KMS-11 (cell line): ENCODE results near the gene CASQ1.

Experiments
- H2AFZ ChIP-seq: fragments of 200-600 bp; sonication (generic); 2 replicates; pipeline ENCODE4 v1.6.1; 2016; ENCODE audit warnings: antibody characterized with exemption, mixed run types, low read depth
- H3K27ac ChIP-seq: fragments of 200-600 bp; sonication (generic); 2 replicates; pipeline ENCODE4 v1.6.1; 2016; ENCODE audit warnings: mild to moderate bottlenecking, mixed run types
- H3K27me3 ChIP-seq: fragments of 200-600 bp; sonication (generic); 2 replicates; pipeline ENCODE4 v1.6.1; 2017; ENCODE audit warnings: mild to moderate bottlenecking, low read depth, mixed run types, moderate library complexity; ENCODE audit not compliant: insufficient read depth
- H3K36me3 ChIP-seq: fragments of 200-600 bp; sonication (generic); 2 replicates; pipeline ENCODE4 v1.6.1; 2017; ENCODE audit warnings: mild to moderate bottlenecking, mixed run types; ENCODE audit not compliant: insufficient read depth
- H3K4me1 ChIP-seq: fragments of 200-600 bp; sonication (generic); 2 replicates; pipeline ENCODE4 v1.6.1; 2016; ENCODE audit warnings: mild to moderate bottlenecking, low read depth, mixed run types; ENCODE audit not compliant: poor library complexity, severe bottlenecking
- H3K4me2 ChIP-seq: fragments of 200-600 bp; sonication (generic); 2 replicates; pipeline ENCODE4 v1.7.0; 2016; ENCODE audit warnings: mild to moderate bottlenecking, mixed run types
- H3K4me3 ChIP-seq: fragments of 200-600 bp; sonication (generic); IDR thresholded peaks from 2 replicates; pipeline ENCODE4 v1.6.1; 2017; ENCODE audit warnings: low read depth, low read length, mixed read lengths; ENCODE audit not compliant: insufficient read depth
- H3K79me2 ChIP-seq: fragments of 200-600 bp; sonication (generic); 2 replicates; pipeline ENCODE4 v1.6.1; 2016; ENCODE audit warnings: low read depth, mixed run types; ENCODE audit not compliant: insufficient read depth
- H3K9ac ChIP-seq: fragments of 200-600 bp; sonication (generic); 2 replicates; pipeline ENCODE4 v1.6.1; 2016; ENCODE audit warnings: mild to moderate bottlenecking, mixed run types
- H4K20me1 ChIP-seq: fragments of 200-600 bp; sonication (generic); 2 replicates; pipeline ENCODE4 v1.6.1; 2016; ENCODE audit warnings: mild to moderate bottlenecking, mixed run types; ENCODE audit not compliant: insufficient read depth
- TF ChIP-seq, protein P1 (sequence below): fragments of 200-600 bp; sonication (generic); conservative IDR thresholded peaks from 2 replicates; pipeline ENCODE4 v1.6.1; 2017; ENCODE audit warnings: low read depth, mild to moderate bottlenecking, antibody characterized with exemption, low read length, moderate library complexity, mixed read lengths

Gene CASQ1

DNA sequence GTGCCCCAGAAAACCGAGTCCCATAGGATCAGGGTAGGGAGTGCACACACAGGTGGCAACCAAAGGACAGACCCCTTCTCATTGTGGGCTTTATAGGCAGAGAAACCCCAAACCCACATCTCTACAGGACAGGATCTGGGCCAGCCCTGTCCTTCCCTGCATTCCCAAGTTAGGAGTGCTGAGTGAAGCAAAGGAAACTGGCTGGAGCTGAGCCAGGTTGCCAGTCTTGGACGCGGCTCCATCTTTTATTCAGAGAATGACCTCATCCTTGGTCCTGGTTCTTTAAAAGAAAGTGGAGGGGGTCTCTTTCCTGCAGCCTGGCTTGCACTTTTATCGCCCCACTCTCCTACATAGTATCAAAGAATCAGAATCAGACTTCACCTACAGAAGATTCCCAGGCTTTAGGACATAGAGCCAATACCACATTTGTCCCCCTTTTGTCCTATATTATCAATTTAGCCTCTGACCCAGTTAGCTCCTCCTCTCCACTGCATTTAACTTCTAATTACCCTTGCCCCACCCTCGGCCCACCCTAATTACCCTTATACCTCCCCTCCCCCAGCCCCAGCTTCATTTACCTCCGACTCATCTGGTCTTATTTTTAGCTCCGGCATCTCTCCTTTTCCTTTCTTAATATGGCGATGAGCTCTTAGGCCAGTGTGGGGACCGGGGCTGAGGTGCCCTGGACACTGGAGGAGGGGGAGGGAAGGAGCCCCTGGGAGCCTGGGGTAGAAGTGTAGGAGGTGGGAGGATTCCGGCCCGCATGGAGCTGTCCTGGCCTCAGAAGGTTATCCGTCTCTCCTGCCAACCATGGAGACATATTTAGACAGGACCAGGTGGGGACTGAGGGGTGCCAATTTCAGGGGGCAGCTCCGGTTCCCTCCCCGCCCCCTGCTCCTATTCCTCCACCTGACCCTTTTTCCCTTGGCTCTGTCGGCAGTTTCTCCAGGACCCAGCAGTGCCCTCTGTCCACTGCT lies at the start of gene CASQ1:
TSS of gene CASQ1 (plus strand) at position 927 of the 977 bp plus-strand sequence. CDS start 177 bp downstream, outside the sequence.
- Histone ChIP-seq H3K27ac (no peak within 1 kb of the TSS), H3K4me2 (no peak within 1 kb of the TSS), H3K27me3 (no peaks in the 10 kb centered on the region), H2AFZ (no peak within 1 kb of the TSS), H3K36me3 (no peaks in the 10 kb centered on the region), H4K20me1 (no peaks in the 10 kb centered on the region), H3K4me1 (peaks cover 13% of the 10 kb centered on the region), H3K9ac (no peak within 1 kb of the TSS), H3K79me2 (no peaks in the 10 kb centered on the region), H3K4me3 (no peak within 1 kb of the TSS)
- TF ChIP-seq, protein P1, sequence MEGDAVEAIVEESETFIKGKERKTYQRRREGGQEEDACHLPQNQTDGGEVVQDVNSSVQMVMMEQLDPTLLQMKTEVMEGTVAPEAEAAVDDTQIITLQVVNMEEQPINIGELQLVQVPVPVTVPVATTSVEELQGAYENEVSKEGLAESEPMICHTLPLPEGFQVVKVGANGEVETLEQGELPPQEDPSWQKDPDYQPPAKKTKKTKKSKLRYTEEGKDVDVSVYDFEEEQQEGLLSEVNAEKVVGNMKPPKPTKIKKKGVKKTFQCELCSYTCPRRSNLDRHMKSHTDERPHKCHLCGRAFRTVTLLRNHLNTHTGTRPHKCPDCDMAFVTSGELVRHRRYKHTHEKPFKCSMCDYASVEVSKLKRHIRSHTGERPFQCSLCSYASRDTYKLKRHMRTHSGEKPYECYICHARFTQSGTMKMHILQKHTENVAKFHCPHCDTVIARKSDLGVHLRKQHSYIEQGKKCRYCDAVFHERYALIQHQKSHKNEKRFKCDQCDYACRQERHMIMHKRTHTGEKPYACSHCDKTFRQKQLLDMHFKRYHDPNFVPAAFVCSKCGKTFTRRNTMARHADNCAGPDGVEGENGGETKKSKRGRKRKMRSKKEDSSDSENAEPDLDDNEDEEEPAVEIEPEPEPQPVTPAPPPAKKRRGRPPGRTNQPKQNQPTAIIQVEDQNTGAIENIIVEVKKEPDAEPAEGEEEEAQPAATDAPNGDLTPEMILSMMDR: no peak

DNA sequence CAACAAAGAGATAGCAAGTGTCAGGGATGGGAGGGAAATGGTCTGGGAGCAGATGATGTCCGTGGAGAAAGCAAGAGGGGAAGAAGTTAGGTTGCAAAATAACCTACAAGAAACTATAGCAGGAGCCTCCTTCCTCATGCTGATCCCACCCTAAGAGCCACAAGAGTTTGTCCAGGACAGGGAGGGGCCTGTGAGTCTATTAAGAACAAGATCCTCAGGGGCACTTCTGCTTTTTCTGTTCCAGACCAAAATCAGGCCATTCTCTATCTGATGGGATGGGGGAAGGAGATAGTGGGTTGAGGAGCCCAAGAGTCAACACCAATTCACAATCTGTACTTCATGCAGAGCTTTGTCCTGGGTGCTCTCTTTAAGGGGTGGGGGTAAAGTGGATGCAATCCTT lies 46.7 kb upstream of the CASQ1 start:
- Histone ChIP-seq H4K20me1 (no peaks in the 10 kb centered on the region), H3K27ac (no peak overlapping the region), H3K79me2 (no peaks in the 10 kb centered on the region), H2AFZ (no peak overlapping the region), H3K4me3 (no peak overlapping the region), H3K4me2 (no peak overlapping the region), H3K4me1 (no peaks in the 10 kb centered on the region), H3K27me3 (no peaks in the 10 kb centered on the region), H3K36me3 (no peaks in the 10 kb centered on the region), H3K9ac (no peak overlapping the region)
- TF ChIP-seq, protein P1: no peak

DNA sequence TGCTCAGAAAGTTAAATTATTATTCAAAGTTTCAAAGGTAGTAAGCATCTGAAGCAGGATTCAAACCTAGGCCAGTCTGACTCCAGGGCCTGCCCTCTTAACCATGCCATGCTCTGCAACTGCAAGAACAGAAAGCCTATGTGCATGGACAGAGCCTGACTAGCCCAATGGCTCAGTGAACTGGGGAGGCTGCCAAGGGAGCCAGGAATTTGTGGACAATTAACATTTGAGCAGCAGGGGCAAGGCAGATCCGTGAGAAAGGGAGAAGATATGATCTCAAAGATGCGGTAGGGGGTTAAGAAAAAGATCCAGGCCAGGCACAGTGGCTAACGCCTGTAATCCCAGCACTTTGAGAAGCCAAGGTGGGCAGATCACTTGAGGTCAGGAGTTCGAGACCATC lies 45.5 kb upstream of the CASQ1 start:
- Histone ChIP-seq H3K4me1 (no peaks in the 10 kb centered on the region), H3K36me3 (no peaks in the 10 kb centered on the region), H3K27me3 (no peaks in the 10 kb centered on the region), H4K20me1 (no peaks in the 10 kb centered on the region), H2AFZ (no peak overlapping the region), H3K27ac (no peak overlapping the region), H3K4me3 (no peak overlapping the region), H3K79me2 (no peaks in the 10 kb centered on the region), H3K4me2 (no peak overlapping the region), H3K9ac (no peak overlapping the region)
- TF ChIP-seq, protein P1: no peak

DNA sequence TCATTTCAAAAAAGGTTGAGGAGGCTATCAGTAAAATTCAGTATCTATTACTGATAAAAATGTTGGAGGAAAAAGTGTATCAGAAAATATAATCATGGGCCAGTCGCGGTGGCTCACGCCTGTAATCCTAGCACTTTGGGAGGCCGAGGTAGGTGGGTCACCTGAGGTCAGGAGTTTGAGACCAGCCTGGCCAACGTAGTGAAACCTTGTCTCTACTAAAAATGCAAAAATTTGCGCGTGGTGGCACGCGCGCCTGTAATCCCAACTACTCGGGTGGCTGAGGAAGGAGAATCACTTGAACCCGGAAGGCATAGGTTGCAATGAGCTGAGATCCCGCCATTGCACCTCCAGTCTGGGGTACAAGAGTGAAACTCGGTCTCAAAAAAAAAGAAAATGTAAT lies 44.3 kb upstream of the CASQ1 start:
- Histone ChIP-seq H3K79me2 (no peaks in the 10 kb centered on the region), H4K20me1 (no peaks in the 10 kb centered on the region), H3K4me2 (no peak overlapping the region), H2AFZ (no peak overlapping the region), H3K9ac (no peak overlapping the region), H3K27me3 (no peaks in the 10 kb centered on the region), H3K4me3 (no peak overlapping the region), H3K27ac (no peak overlapping the region), H3K36me3 (no peaks in the 10 kb centered on the region), H3K4me1 (no peaks in the 10 kb centered on the region)
- TF ChIP-seq, protein P1: no peak
